ENCODE data around the gene BSCL2.
"Not testable (repeated sequence)": the region's sequence is repeated elsewhere in the genome, so short reads cannot be mapped to it uniquely, and the experiment has no call there.

The BSCL2 gene

DNA sequence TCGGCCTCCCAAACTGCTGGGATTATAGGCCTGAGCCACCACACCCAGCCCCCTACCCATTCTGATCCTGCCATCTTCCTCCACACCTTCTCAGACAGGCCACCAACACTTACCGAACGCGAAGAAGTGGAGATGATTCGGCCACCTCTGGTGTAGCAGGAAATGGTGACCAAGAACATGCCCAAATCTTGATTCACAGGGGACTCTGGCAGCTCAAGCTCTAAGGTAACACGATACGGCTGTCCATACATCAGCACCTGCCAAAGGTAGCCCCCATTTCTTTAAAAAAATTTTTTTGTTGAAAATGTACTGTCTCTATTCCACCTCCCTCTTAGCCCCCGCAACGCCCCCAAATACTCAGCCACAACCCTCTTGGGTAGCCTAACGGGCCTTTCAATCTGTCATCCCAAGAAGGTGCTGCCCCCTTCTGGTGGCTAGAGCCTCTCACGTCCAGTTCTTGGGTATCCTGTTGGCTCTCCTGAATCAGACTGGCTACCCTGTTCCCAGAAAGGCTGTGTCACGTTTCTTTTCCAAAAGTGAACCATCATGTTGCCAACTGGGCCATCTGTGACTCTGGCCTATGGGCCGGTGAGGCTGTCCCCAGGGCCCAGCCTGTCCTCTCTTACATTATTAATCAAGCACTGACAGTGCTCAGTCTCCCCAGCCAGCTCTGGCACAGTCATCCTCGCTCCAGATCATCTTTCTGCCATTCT is 12.6 kb downstream of the BSCL2 start:
- peak; percentile 63 for DNase-seq (ENCODE audit: low read depth, low spot score)
- H3K4me3 ChIP-seq (ENCODE audit: low read length): no peak overlapping the region

DNA sequence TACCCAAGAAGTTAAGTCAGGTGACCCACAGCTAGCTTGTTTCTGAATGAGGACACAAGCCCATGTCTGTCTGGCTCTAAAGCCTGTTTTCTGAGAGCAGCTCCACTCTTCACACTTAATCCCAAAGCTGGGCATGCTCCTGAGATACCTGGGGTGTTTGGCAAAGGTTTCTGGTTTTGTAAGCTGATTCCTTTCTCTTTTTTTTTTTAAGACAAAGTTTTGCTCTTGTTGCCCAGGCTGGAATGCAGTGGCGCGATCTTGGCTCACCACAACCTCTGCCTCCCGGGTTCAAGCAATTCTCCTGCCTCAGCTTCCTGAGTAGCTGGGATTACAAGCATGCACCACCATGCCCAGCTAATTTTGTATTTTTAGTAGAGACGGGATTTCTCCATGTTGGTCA is 13.6 kb downstream of the BSCL2 start:
- H3K4me3 ChIP-seq (ENCODE audit: low read length); DNase-seq (ENCODE audit: low read depth, low spot score): not testable (repeated sequence)

DNA sequence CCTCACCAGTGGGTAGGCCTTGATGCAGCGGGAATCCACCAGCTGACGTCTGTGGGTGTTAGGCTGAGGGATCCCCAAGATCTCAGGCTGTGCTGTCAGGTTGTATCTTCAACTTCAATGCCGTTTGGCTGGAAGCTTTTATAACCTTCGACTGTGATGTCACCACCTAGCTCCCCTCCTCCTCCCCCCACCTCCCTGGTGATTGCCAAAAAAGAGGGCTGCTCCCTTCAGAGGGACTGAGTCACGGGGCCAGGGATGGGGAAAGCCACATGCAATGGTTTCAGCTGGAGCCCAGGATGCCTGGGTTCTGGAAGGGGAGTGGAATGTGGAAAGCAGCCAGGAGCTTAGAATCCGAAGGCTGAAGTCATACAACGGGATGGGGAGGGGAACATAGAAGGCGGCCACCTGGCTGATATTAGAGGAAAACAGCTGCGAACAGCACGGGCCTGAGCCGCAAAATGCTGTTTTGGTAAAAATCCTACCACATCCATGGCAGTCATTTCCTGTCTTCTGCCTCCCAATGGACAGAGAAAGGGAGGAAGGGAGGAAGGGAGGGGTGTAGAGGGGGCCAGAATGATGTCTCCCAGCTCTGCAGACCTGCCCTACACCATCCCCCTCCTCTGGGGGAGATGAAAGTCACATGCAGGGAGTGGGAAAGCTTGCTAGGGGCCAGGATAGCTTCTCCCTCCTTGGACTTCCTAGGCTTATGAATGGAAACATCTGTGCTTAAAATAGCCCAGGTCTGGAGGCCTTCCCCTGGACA is 17.6 kb downstream of the BSCL2 start, which contains the start of gene LRRN4CL:
Gene LRRN4CL (minus strand): TSS at position 110 of the 763 bp plus-strand sequence. CDS start 1,022 bp downstream, outside the sequence.
- H3K4me3 ChIP-seq (ENCODE audit: low read length): no peak within 1 kb of the TSS
- DNase-seq (ENCODE audit: low read depth, low spot score): no peak

DNA sequence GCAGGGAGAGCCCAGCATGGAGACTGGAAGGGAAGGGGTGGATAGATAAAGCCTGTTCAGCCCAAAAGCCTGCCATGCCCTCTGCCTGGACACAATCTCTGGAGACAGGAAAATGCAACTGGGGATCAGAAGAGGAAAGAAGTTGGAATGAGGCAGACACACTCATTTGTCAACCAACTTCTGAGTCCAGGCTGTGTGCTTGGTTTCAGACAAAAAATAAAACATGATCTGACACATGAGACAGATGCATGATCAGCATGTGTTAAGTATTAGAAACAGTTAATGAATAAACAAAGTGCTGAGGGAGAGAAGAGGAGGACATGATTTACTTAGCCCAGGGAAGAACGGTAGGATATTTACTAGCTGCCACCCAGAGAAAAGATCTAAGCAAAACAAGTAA is 18.7 kb downstream of the BSCL2 start:
- H3K4me3 ChIP-seq (ENCODE audit: low read length): no peak overlapping the region
- DNase-seq (ENCODE audit: low read depth, low spot score): no peak

DNA sequence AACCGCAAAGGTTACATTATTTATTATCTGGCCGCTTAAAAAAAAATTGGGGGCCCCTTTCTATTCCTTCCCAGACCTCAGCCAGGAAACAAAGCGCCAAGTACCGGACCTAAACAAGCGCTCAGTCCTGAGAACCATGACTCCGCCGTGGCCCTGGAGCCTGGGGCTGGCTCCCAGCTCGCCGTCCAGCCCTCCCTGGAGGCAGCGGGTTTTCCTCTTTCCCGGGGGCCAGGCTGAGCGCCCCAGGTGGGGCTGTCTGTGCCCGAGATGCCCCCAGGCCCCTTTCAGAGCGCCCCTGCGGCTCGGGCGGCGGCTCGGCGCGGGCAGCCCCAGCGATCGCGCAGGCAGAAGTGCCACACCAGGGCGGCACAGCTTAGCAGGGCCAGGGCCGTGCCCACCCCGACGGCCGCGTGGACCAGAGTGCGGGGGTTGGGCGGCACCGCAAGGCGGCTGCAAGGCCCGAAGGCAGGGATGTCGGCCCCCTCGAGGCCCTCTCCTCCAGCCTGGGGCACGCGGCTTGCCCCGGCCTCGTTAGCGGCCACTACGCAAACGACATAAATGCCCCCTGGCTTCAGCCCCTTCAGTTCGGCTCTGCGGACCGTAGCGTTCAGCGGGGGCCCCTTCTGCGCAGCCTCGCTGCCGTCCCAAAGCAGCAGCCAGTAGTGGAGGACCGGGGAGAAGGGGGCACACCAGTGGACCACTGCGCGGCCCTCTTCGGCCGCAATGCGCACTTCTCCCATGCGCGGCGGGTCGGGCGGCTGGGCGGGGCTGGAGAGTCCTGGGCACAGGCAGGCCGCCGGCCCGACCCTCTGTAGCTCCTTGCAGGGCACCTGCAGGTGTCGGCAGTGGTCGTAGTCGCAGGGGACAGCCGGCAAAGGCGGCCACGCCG is 19.5 kb downstream of the BSCL2 start:
- DNase-seq (ENCODE audit: low read depth, low spot score): no peak
- H3K4me3 ChIP-seq (ENCODE audit: low read length): no peak overlapping the region

DNA sequence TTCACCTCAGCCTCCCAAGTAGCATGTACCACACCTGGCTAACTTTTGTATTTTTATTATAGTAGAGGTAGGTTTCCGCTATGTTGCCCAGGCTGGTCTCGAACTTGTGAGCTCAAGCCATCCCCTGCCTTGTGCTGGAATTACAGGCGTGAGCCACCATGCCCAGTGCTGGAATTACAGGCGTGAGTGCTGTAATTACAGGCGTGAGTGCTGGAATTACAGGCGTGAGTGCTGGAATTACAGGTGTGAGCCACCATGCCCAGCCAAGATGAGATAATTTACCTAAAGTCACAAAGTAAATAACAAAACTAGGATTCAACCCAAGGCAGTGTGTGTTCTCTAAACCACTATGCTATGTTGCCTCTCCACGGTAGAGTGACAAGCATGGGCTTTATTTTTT is 24.7 kb downstream of the BSCL2 start:
- DNase-seq (ENCODE audit: low read depth, low spot score): no peak

DNA sequence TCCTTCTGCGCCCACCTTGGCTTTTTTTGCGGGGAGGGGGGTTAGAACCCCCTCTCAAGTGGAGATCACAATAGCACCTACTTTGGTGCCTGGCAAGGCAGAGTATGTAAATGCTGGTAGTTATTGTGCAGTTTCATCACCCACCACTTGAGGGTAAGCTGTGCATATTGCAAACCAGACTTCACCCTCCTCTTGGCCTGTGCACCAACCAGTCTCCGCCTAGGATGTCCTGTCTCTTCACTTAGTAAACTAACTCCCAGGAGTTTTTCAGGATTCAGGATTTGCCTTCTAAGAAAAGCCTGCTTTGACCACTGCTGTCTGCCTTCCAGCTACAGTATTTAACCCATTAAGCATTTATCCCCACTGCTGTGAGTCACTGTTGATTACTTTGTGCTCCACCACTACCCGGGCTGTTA is 26.4 kb downstream of the BSCL2 start:
- DNase-seq (ENCODE audit: low read depth, low spot score): peak; percentile 82
- no peak overlapping the region for H3K4me3 ChIP-seq (ENCODE audit: low read length)

More for the DNA sequence above, 24.7 kb downstream of the BSCL2 start:
- H3K4me3 ChIP-seq (ENCODE audit: low read length): no peak overlapping the region

DNA sequence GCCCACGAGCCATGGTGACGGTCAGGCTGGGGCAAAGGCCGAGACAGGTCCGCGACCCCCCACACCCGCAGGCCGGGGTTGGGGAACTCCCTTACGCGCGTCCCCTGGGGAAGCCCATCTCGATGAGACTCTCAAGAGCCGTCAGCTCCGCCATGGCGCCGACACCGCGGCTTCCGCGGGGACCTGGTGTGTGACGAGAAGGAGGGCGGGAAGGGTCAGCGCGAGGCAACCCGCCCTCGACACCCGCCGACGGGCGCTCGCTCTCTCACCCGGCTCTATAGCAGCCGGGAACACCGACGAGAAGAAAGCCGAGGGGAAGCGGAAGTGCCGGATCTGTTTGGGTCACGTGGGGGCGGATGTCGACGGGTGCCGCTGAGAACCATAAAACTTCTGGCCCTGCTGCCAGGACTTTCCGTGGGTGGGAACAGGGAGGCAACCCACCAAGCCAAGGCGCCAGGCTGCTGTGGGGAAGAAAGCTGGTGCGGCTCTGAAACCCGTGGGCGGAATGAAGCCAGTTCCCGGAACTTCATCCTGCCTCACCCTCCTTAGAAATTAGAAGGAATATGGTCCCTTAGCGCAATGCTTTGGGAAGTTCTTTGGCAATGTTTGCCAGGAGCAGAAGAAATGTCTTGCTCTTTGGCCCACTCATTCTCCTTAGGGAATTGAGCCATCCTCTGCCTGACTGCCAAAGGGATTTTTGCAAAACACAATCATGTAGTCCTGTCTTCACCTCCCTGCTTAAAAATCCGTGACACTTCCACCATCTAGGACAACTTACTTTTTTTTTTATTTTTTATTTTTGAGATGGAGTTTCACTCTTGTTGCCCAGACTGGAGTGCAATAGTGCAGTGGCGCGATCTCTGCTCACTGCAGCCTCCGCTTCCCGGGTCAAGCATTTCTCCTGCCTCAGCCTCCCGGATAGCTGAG is 28.2 kb downstream of the BSCL2 start, which contains the start of gene UBXN1:
Gene UBXN1 (minus strand): TSS at position 304 of the 927 bp plus-strand sequence. CDS start 150 bp downstream, at position 154.
- peak within 1 kb of the TSS; percentile 95 for H3K4me3 ChIP-seq (ENCODE audit: low read length)
- peak; percentile 82 for DNase-seq (ENCODE audit: low read depth, low spot score)

DNA sequence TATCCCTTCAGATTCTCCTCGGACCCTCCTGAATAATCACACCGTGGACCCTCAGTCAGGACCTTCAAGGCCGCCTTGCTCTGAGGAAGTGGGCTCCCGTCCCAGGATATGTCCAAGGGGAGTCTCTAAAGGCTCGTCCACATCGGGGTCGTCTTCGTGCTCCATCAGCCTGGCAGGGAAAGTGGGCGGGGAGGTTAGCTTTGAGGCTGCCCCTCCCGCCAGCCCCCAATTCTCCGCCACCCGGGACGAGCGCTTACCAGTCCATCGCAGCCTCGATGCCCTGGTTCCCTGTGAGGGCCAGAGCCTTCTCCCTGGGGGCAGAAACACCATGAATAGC is 28.8 kb downstream of the BSCL2 start:
- no peak for DNase-seq (ENCODE audit: low read depth, low spot score)
- peak overlapping the region; percentile 95 for H3K4me3 ChIP-seq (ENCODE audit: low read length)

DNA sequence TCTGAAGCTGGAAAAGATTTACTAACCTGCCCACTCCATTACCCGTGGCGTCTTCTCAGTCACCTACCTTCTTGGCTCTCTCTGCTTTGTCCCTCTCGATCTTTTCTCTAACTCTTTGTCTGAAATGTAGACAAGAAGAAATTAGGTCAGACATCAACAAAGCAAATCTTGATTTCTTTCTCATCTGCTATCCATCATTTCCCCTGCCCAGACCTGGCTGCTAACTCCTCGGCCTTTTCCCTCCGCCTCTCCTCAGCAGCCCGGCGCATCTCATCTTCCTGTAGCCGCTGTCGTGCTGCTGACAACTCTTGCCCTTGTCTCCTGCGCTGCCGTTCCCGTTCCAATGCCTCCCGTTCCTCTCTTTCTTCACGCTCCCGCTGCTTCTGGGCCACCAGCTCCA is 29.5 kb downstream of the BSCL2 start:
- no peak for DNase-seq (ENCODE audit: low read depth, low spot score)
- H3K4me3 ChIP-seq (ENCODE audit: low read length): peak overlapping the region; percentile 95

DNA sequence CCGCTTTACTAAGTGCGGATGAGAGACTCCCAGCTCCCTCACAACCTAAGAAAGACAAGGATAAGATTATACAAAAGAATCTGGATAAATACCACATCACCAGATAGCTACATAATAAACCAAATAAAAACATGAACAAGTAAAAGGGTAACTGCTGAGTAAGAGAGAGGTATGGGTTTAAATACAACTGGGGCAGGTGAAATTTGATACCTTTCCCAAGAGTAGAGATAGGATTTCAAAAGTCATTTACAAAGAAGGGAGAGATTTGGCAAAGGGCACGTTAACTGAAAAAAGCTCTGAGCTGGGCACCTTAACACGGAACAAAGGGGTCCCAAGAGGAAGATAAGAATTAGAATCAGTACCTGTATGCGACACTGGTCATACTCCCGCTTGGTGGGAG is 30.1 kb downstream of the BSCL2 start:
- no peak overlapping the region for H3K4me3 ChIP-seq (ENCODE audit: low read length)
- DNase-seq (ENCODE audit: low read depth, low spot score): no peak

DNA sequence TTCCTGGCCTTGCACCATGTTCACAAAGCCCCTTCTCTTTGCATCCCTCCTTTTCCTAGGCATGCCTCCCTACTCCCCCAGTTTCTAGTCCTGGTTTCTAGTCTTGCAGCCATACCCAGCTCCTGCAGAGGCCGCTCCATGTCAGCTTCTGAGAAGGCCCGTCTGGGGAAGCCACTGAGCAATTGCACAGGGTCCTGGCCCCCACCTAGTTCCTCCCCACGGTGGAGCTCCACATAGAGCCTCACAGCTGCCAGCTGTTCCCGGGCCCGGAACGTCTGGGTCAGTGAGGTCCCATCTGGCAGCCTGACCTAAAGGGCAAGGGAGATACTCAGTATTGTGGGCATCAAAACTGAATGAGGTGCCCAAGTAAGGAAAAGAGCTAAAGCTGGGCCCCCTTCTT is 30.5 kb downstream of the BSCL2 start:
- H3K4me3 ChIP-seq (ENCODE audit: low read length): no peak overlapping the region
- no peak for DNase-seq (ENCODE audit: low read depth, low spot score)

DNA sequence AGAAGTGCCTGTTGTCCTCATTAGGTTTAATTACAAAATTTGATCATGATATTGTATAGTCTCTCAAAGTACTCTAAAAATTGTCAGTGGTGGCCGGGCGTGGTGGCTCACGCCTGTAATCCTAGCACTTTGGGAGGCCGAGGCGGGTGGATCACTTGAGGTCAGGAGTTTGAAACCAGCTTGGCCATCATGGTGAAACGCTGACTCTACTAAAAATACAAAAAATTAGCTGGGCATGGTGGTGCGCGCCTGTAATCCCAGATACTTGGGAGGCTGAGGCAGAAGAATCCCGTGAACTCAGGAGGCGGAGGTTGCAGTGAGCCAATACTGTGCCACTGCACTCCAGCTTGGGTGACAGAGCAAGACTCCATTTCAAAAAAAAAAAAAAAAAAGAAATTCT is 31.8 kb downstream of the BSCL2 start:
- DNase-seq (ENCODE audit: low read depth, low spot score); H3K4me3 ChIP-seq (ENCODE audit: low read length): not testable (repeated sequence)

DNA sequence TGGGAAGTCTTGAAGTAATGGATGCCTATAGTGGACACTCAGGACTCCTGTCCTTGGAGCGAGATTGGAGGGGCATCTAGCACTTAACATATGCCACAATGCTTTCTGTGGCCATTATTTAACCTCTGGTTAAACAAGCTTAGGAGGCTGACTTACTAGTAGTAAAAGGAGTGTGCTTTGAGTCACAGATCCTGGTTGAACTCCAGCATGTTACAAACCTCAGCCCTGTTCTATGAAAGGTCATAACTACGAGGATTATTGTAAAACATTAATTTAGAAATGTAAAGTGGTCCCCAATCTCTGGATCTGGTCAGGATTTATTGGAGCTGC is 34.1 kb downstream of the BSCL2 start:
- no peak for DNase-seq (ENCODE audit: low read depth, low spot score)
- H3K4me3 ChIP-seq (ENCODE audit: low read length): no peak overlapping the region

DNA sequence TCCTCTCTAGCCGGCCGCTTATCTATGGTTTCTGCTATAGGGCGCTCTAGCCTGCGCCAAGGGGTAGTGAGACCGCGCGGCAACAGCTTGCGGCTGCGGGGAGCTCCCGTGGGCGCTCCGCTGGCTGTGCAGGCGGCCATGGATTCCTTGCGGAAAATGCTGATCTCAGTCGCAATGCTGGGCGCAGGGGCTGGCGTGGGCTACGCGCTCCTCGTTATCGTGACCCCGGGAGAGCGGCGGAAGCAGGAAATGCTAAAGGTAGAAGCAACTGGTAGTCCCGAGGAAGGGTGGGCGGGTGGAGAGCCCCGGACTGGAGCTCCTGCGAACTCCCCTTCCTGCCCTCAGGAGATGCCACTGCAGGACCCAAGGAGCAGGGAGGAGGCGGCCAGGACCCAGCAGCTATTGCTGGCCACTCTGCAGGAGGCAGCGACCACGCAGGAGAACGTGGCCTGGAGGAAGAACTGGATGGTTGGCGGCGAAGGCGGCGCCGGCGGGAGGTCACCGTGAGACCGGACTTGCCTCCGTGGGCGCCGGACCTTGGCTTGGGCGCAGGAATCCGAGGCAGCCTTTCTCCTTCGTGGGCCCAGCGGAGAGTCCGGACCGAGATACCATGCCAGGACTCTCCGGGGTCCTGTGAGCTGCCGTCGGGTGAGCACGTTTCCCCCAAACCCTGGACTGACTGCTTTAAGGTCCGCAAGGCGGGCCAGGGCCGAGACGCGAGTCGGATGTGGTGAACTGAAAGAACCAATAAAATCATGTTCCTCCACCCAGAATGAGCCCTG is 35.4 kb downstream of the BSCL2 start, which contains the start of the genes LBHD1 and UQCC3:
Gene LBHD1 (minus strand): TSS at position 660 of the 782 bp plus-strand sequence. CDS start 2,236 bp downstream, outside the sequence.
Gene UQCC3 (plus strand): TSS at position 66 of the 782 bp plus-strand sequence. CDS start 73 bp downstream, at position 139.
- peak within 1 kb of the TSS; percentile 95 for H3K4me3 ChIP-seq (ENCODE audit: low read length)
- peak; percentile 96 for DNase-seq (ENCODE audit: low read depth, low spot score)

DNA sequence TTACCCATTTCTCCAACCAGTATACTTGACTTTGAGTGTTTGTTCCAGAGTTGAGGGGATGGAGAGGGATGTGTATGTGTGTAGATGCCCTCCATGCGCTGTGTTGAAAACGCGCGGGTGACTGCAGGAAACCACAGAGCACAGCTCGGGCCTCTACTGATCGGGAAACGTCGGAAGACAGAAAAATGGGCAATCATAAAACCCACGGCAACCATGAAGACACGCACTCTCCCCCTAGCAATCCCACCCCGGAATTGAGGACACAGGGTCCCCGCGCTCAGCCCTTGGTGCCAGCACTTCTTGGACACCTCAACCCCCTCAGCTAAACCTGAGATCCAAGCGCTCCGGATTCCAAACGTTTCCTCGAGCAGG is 36.0 kb downstream of the BSCL2 start:
- H3K4me3 ChIP-seq (ENCODE audit: low read length): peak overlapping the region; percentile 95
- no peak for DNase-seq (ENCODE audit: low read depth, low spot score)

DNA sequence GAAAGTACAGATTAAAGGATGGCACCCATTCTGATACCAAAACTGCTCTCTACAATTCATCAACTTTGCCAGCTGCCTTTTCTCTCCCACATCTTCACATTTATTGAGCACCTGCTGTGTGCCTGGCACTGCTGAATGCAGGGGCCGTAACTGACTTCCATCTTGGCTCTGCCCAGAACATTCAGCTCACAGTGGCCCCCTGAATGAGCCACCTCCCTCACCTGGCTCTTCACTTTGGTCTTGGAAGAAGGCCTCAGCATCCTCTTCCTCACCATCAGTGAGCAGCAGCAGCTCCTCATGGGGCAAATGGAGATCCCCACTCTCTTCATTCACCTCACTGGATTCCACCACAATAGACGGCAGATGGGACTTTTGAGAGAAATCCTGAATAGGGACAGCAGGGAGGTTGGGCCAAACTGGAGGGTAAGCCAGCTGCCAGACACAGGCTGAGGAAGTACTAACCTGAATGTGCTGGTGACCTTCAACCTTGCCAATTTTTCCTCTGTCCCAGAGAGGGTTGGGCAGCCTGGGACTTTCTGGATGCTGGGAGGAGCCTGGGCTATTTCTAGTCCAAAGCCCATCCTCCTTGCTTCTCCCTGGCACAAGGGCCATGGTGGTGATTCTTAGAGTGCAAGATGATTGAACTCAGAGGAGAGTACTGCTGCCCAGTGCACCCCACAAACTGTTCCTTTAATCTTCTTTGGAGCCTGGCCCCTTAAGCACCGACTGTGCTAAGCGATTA is 37.6 kb downstream of the BSCL2 start:
- no peak for DNase-seq (ENCODE audit: low read depth, low spot score)

More for the DNA sequence above, 37.6 kb downstream of the BSCL2 start:
- H3K4me3 ChIP-seq (ENCODE audit: low read length): no peak overlapping the region
